HCT116 (cell line): ENCODE measurements around the gene KCNC3. TPM values are rescaled to one million over a fixed set of nuclear protein-coding genes. Genes with fewer than 3 reads are reported as not detected.

Experiments
- ATAC-seq: fragments of 200-7000 bp; cut with Tn5 transposase; 2 replicates; pipeline ENCODE4 v1.9.1; 2020; ENCODE audit warnings: mild to moderate bottlenecking, moderate library complexity
- BruUV-seq: library from RNA; stranded (reverse); fragments of 400-500 nt; replicated peaks from 2 replicates; lab custom pipeline; 2021; lab: Mats Ljungman, UMichigan
- CTCF ChIA-PET: fragments of 300-600 bp; sonication (Branson Sonifier 250); formaldehyde crosslinking; loops from one replicate; lab custom pipeline; 2021; ENCODE audit warnings: antibody characterized with exemption; lab: Charles Lee
- POLR2A ChIA-PET: fragments of 300-600, 350-600 bp; sonication (Branson Sonifier 250); formaldehyde crosslinking; loops from one replicate; lab custom pipeline; 2021; ENCODE audit warnings: antibody characterized with exemption; lab: Charles Lee
- RAD21 ChIA-PET, 2 experiments: fragments of 300-600 bp; sonication (Branson Sonifier 250); formaldehyde crosslinking; loops; one replicate each; lab custom pipeline; 2023; ENCODE audit warnings: low total read pairs in 2 of 2; ENCODE audit not compliant: uncharacterized antibody in 2 of 2, unreplicated experiment in 2 of 2, low non-redundant PET in 1 of 2; lab: Charles Lee
- DNase-seq: peaks from one replicate; pipeline ENCODE4 v3.0.0-alpha.2; 2010; ENCODE audit warnings: low read depth, low spot score
- H2AFZ ChIP-seq: fragments of 200-600 bp; shearing (Covaris generic), sonication (generic); 2 replicates; pipeline ENCODE4 v1.6.1; 2017; ENCODE audit warnings: low read depth, mixed run types, mixed read lengths, antibody characterized with exemption, low read length; ENCODE audit not compliant: poor library complexity, severe bottlenecking
- H3K27ac ChIP-seq: 2 replicates; pipeline ENCODE4 v1.5.1; 2012; ENCODE audit warnings: low read depth, low read length
- H3K27me3 ChIP-seq: fragments of 200-600 bp; sonication (generic); 2 replicates; pipeline ENCODE4 v1.6.1; 2016; ENCODE audit warnings: mixed run types, low read length, mixed read lengths; ENCODE audit not compliant: insufficient read depth
- H3K36me3 ChIP-seq, 2 experiments: fragments of 200-500 bp in 1 of 2; fragments of 200-600 bp in 1 of 2; sonication (Bioruptor generic) in 1 of 2; sonication (generic) in 1 of 2; 2 replicates each; pipeline versions ENCODE4 v1.5.1 to v1.6.1; 2014 to 2016; ENCODE audit warnings: low read length in 2 of 2, inconsistent platforms in 1 of 2, mixed read lengths in 1 of 2, mixed run types in 1 of 2; ENCODE audit not compliant: insufficient read depth in 2 of 2, control insufficient read depth in 1 of 2
- H3K4me1 ChIP-seq, 2 experiments: fragments of 200-600 bp in 1 of 2; sonication (generic) in 1 of 2; 2 replicates each; pipeline versions ENCODE4 v1.5.1 to v1.6.1; 2012 to 2017; ENCODE audit warnings: low read length in 2 of 2, inconsistent platforms in 1 of 2, mild to moderate bottlenecking in 1 of 2, mixed read lengths in 1 of 2, mixed run types in 1 of 2, moderate library complexity in 1 of 2; ENCODE audit not compliant: insufficient read depth in 2 of 2, control insufficient read depth in 1 of 2
- H3K4me2 ChIP-seq: fragments of 200-600 bp; sonication (generic); 2 replicates; pipeline ENCODE4 v1.6.1; 2017; ENCODE audit warnings: mixed run types, low read length, mixed read lengths
- H3K4me3 ChIP-seq, 2 experiments: fragments of 200-600 bp in 1 of 2; sonication (generic) in 1 of 2; replicated peaks in 1 of 2; 2 replicates each; pipeline ENCODE4 v1.5.1; 2011 to 2016; ENCODE audit warnings: low read length in 2 of 2, control low read depth in 1 of 2, low read depth in 1 of 2, mild to moderate bottlenecking in 1 of 2, mixed read lengths in 1 of 2, mixed run types in 1 of 2
- H3K79me2 ChIP-seq: fragments of 200-600 bp; sonication (generic); 2 replicates; pipeline ENCODE4 v1.6.1; 2017; ENCODE audit warnings: mild to moderate bottlenecking, mixed run types, low read length, moderate library complexity, mixed read lengths; ENCODE audit not compliant: insufficient read depth
- H3K9ac ChIP-seq: fragments of 200-600 bp; sonication (generic); 2 replicates; pipeline ENCODE4 v1.6.1; 2016; ENCODE audit warnings: low read length, mixed read lengths
- H3K9me2 ChIP-seq: fragments of 200-600 bp; sonication (generic), shearing (Covaris generic); 2 replicates; pipeline ENCODE4 v1.6.1; 2017; ENCODE audit warnings: mixed run types, mild to moderate bottlenecking, moderate library complexity; ENCODE audit not compliant: insufficient read depth
- H3K9me3 ChIP-seq, 2 experiments: fragments of 200-500 bp in 1 of 2; fragments of 200-600 bp in 1 of 2; sonication (Bioruptor generic) in 1 of 2; sonication (generic) in 1 of 2; 2 replicates each; pipeline ENCODE4 v1.6.1; 2014 to 2017; ENCODE audit warnings: low read length in 2 of 2, mixed read lengths in 2 of 2, inconsistent platforms in 1 of 2, low read depth in 1 of 2, mild to moderate bottlenecking in 1 of 2, mixed run types in 1 of 2, moderate library complexity in 1 of 2; ENCODE audit not compliant: control insufficient read depth in 1 of 2, insufficient read depth in 1 of 2
- H4K20me1 ChIP-seq: fragments of 200-600 bp; sonication (generic), shearing (Covaris generic); 2 replicates; pipeline ENCODE4 v1.6.1; 2017; ENCODE audit warnings: mixed run types, mild to moderate bottlenecking, moderate library complexity; ENCODE audit not compliant: insufficient read depth
- EGR1 ChIP-seq: IDR thresholded peaks from 2 replicates; pipeline ENCODE4 v1.6.1; 2012; ENCODE audit warnings: low read depth
- ELF1 ChIP-seq: IDR thresholded peaks from 2 replicates; pipeline ENCODE4 v1.6.1; 2012; ENCODE audit warnings: low read depth, borderline replicate concordance
- EZH2 ChIP-seq: fragments of 200-600 bp; sonication (generic); IDR thresholded peaks from 2 replicates; pipeline ENCODE4 v1.6.1; 2017; ENCODE audit warnings: antibody characterized with exemption, mixed run types
- EZH2phosphoT487 ChIP-seq: fragments of 200-600 bp; IDR thresholded peaks from 2 replicates; pipeline ENCODE4 v1.6.1; 2018; ENCODE audit warnings: antibody characterized with exemption, borderline replicate concordance
- FOSL1 ChIP-seq: IDR thresholded peaks from 2 replicates; pipeline ENCODE4 v1.6.1; 2012; ENCODE audit warnings: low read depth
- JUND ChIP-seq: IDR thresholded peaks from 2 replicates; pipeline ENCODE4 v1.6.1; 2012
- POLR2A ChIP-seq: IDR thresholded peaks from 2 replicates; pipeline ENCODE4 v1.7.0; 2011; ENCODE audit warnings: borderline replicate concordance; ENCODE audit not compliant: insufficient read depth, insufficient read length; ENCODE audit errors: extremely low read depth
- POLR2AphosphoS5 ChIP-seq: IDR thresholded peaks from 2 replicates; pipeline ENCODE4 v1.6.1; 2011; ENCODE audit warnings: mild to moderate bottlenecking, low read depth, low read length, moderate library complexity
- RAD21 ChIP-seq: IDR thresholded peaks from 2 replicates; pipeline ENCODE4 v1.6.1; 2012; ENCODE audit warnings: low read depth, mild to moderate bottlenecking
- SP1 ChIP-seq: IDR thresholded peaks from 2 replicates; pipeline ENCODE4 v1.6.1; 2012; ENCODE audit warnings: low read depth
- TCF7L2 ChIP-seq: IDR thresholded peaks from 2 replicates; pipeline ENCODE4 v1.7.0; 2011; ENCODE audit warnings: borderline replicate concordance, inconsistent platforms; ENCODE audit not compliant: insufficient read depth, insufficient read length; ENCODE audit errors: extremely low read depth
- ZFX ChIP-seq: fragments of 450-650 bp; IDR thresholded peaks from 2 replicates; pipeline ENCODE4 v1.6.1; 2017
- intact Hi-C: fragments of 100-400 bp; cut with micrococcal nuclease; formaldehyde crosslinking; loops from 2 replicates; pipeline ENCODE4 v1.10.0; 2022
- total RNA-seq: library from RNA; stranded (reverse); gene quantifications from one replicate; pipeline ENCODE4 v1.2.1, GENCODE V29; 2021; ENCODE audit not compliant: unreplicated experiment
- TF ChIP-seq, protein P1 (sequence below): IDR thresholded peaks from 2 replicates; pipeline ENCODE4 v1.6.1; 2012; ENCODE audit warnings: low read depth
- TF ChIP-seq, protein P2 (sequence below): IDR thresholded peaks from 2 replicates; pipeline ENCODE4 v1.6.1; 2012
- TF ChIP-seq, protein P3 (sequence below): IDR thresholded peaks from 2 replicates; pipeline ENCODE4 v1.6.1; 2012
- TF ChIP-seq, protein P4 (sequence below): IDR thresholded peaks from 2 replicates; pipeline ENCODE4 v1.6.1; 2011; ENCODE audit warnings: mild to moderate bottlenecking, low read length, moderate library complexity; ENCODE audit not compliant: insufficient replicate concordance; ENCODE audit errors: extremely low read depth

The KCNC3 gene
- total RNA-seq, 1 experiment from 2014 or later = 6.9 TPM

DNA sequence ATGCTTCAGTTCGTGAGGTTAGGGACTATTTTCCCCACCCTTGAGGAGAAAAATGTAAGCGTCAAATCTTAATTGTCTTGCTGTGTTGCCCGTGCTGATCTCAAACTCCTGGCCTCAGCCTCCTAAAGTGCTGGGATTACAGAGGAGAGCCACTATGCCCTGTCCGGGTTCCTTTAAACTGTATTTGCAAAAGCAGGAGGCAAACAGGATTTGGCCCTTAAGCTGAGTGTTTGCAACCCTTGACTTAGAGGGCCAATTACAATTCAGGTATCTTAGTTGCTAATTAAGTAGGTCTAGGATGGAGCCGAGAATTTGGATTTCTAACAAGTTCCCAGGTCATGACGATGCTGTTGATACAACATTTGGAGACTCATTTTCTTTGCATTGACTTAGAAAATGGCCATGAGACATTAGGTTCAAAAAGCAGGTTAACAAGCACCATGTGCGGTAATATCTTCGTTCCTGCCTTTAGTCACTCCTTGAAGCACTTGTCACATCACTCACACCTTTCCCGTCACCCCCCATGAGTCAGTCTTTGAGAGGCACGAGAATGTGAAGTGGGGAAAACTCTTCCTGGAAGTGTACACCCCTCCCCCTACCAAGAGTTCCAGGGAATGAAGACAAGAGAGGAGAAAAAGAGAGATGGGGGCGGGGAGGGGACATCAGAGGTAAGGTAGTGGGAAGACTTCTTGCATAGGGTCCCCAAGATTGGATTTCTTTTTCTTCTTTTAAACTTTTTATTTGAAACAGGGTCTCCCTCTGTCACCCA is 33.7 kb upstream of the KCNC3 start (continued):
- TF ChIP-seq, protein P1, sequence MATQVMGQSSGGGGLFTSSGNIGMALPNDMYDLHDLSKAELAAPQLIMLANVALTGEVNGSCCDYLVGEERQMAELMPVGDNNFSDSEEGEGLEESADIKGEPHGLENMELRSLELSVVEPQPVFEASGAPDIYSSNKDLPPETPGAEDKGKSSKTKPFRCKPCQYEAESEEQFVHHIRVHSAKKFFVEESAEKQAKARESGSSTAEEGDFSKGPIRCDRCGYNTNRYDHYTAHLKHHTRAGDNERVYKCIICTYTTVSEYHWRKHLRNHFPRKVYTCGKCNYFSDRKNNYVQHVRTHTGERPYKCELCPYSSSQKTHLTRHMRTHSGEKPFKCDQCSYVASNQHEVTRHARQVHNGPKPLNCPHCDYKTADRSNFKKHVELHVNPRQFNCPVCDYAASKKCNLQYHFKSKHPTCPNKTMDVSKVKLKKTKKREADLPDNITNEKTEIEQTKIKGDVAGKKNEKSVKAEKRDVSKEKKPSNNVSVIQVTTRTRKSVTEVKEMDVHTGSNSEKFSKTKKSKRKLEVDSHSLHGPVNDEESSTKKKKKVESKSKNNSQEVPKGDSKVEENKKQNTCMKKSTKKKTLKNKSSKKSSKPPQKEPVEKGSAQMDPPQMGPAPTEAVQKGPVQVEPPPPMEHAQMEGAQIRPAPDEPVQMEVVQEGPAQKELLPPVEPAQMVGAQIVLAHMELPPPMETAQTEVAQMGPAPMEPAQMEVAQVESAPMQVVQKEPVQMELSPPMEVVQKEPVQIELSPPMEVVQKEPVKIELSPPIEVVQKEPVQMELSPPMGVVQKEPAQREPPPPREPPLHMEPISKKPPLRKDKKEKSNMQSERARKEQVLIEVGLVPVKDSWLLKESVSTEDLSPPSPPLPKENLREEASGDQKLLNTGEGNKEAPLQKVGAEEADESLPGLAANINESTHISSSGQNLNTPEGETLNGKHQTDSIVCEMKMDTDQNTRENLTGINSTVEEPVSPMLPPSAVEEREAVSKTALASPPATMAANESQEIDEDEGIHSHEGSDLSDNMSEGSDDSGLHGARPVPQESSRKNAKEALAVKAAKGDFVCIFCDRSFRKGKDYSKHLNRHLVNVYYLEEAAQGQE = no peak
- no peak for TF ChIP-seq ZFX
- no peak for TF ChIP-seq FOSL1
- TF ChIP-seq, protein P2, sequence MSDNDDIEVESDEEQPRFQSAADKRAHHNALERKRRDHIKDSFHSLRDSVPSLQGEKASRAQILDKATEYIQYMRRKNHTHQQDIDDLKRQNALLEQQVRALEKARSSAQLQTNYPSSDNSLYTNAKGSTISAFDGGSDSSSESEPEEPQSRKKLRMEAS = no peak
- TF ChIP-seq TCF7L2 = no peak
- no peak for TF ChIP-seq EGR1
- no peak for TF ChIP-seq JUND
- TF ChIP-seq SP1 = no peak
- TF ChIP-seq, protein P3, sequence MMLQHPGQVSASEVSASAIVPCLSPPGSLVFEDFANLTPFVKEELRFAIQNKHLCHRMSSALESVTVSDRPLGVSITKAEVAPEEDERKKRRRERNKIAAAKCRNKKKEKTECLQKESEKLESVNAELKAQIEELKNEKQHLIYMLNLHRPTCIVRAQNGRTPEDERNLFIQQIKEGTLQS = no peak
- TF ChIP-seq, all 23 proteins: peak for 0

DNA sequence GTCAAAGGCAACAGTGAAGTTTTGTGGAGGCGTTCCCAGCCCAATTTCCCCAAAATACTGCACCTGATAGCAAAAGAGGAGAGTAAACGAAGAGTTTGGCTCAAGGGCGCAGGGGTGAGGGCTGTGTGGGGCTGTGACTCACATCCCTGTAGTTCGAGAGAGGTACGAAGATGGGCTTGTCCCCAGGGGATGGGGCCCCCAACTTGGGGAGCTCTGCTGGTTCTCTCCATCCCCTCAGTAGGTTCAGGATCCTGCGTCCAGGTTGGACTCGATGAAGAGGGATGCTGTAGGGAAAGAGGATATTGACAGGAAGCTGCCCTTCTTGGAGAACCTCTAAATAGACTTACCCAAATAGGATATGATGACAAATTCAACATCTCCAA is 32.8 kb upstream of the KCNC3 start:
- H3K4me1 ChIP-seq = peaks cover 0 to 7% of the 10 kb centered on the region in 2 experiments; a peak in 1 of 4 replicates
- RAD21 ChIA-PET = no interaction called here
- no peaks in the 10 kb centered on the region for H3K9me3 ChIP-seq
- H3K27me3 ChIP-seq = no peaks in the 10 kb centered on the region
- no peaks in the 10 kb centered on the region for H4K20me1 ChIP-seq
- intact Hi-C loops = loop anchor here (10.0 kb wide), 2 partner anchors 343 to 733 kb away; no protein-coding TSS in a partner anchor
- TF ChIP-seq, protein P3 = no peak
- TF ChIP-seq EZH2phosphoT487 = no peak
- no peak for TF ChIP-seq SP1
- TF ChIP-seq, protein P4, sequence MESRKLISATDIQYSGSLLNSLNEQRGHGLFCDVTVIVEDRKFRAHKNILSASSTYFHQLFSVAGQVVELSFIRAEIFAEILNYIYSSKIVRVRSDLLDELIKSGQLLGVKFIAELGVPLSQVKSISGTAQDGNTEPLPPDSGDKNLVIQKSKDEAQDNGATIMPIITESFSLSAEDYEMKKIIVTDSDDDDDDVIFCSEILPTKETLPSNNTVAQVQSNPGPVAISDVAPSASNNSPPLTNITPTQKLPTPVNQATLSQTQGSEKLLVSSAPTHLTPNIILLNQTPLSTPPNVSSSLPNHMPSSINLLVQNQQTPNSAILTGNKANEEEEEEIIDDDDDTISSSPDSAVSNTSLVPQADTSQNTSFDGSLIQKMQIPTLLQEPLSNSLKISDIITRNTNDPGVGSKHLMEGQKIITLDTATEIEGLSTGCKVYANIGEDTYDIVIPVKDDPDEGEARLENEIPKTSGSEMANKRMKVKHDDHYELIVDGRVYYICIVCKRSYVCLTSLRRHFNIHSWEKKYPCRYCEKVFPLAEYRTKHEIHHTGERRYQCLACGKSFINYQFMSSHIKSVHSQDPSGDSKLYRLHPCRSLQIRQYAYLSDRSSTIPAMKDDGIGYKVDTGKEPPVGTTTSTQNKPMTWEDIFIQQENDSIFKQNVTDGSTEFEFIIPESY = no peak
- no peak for TF ChIP-seq ZFX
- TF ChIP-seq ELF1 = no peak
- no peak for TF ChIP-seq FOSL1
- no peak for TF ChIP-seq POLR2A
- TF ChIP-seq JUND = no peak
- TF ChIP-seq POLR2AphosphoS5 = no peak
- no peak for TF ChIP-seq RAD21
- TF ChIP-seq EZH2 = no peak
- TF ChIP-seq, all 23 proteins: peak for 0
- BruUV-seq = no TSS peak
- Histone ChIP-seq H2AFZ (no peak overlapping the region), H3K9ac (no peak overlapping the region), H3K9me2 (no peaks in the 10 kb centered on the region), H3K4me3 (no peak overlapping the region), H3K4me2 (no peak overlapping the region), H3K27ac (no peak overlapping the region), H3K79me2 (no peaks in the 10 kb centered on the region), H3K36me3 (no peaks in the 10 kb centered on the region)
- ATAC-seq = no peak
- ChIA-PET CTCF (no interaction called here), POLR2A (no interaction called here)
- DNase-seq = no peak
